GM23248 (cell line): Measurements from ENCODE around the gene ZMYND12.

Source experiments
- EZH2 ChIP-seq: fragments of 200-600 bp; sonication (generic); IDR thresholded peaks from 2 replicates; pipeline ENCODE4 v1.6.1; 2018; ENCODE audit warnings: antibody characterized with exemption, mild to moderate bottlenecking; ENCODE audit not compliant: insufficient read depth, poor library complexity, severe bottlenecking
- EZH2phosphoT487 ChIP-seq: fragments of 200-600 bp; sonication (generic); IDR thresholded peaks from 2 replicates; pipeline ENCODE4 v1.6.1; 2018; ENCODE audit warnings: antibody characterized with exemption, moderate library complexity, mild to moderate bottlenecking, low read depth; ENCODE audit not compliant: insufficient read depth

DNA sequence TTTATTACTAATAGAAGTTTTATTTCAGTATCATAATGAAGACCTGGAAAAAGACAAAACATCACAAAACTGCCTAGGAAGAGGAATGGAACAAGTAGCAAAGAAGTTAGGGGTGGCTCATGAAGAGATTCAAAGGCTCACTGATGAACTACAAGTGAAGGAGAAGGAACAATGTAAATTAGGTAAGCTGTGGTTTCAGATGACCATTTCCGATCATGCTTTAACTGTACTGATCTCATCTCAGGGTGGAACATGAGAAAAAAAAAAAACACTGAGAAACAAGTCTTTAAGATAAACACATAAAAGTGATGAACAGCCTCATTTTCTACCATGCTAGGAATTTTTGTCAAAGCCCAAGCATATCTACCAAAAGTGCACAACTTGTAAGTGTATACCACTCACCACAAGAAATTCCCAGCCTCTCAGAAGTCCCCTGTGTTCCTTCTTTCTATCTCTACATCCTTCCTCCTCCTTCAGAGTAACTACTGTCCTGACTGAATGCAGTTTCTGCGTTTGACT is 26.9 kb upstream of the ZMYND12 start:
- TF ChIP-seq EZH2phosphoT487 (no peak), EZH2 (no peak)
